ENCODE data around the gene TCAIM.

TCAIM gene

DNA sequence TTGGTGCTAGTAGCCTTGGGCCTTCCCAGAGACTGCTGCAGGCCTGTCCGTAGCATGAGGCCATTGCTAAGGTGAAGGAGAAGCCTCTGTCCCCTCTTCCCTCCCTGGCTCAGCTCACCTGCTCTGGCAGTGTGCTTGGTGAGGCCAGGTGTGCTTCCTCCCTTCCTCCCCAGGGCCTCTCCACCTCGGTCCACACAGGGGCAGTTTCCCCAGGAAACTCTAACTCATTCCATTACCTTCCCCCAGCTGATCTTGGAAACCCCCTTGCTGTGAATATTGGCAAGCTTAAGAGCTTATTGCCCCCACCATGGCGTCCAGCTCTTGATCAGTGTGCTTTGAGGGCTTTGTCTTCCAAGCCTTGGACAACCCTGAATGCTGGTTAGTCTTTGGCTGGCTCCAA is 86.2 kb downstream of the TCAIM start:
- no peak overlapping the region for H2AFZ ChIP-seq (ENCODE audit: low read depth)
- no peak overlapping the region for H3K9ac ChIP-seq
- H3K36me3 ChIP-seq (ENCODE audit: insufficient read depth): no peaks in the 10 kb centered on the region
- no peaks in the 10 kb centered on the region for H4K20me1 ChIP-seq (ENCODE audit: insufficient read depth)
- no peaks in the 10 kb centered on the region for H3K4me1 ChIP-seq (ENCODE audit: low read depth, poor library complexity, severe bottlenecking)
- H3K4me2 ChIP-seq: no peak overlapping the region
- TF ChIP-seq, protein P1, sequence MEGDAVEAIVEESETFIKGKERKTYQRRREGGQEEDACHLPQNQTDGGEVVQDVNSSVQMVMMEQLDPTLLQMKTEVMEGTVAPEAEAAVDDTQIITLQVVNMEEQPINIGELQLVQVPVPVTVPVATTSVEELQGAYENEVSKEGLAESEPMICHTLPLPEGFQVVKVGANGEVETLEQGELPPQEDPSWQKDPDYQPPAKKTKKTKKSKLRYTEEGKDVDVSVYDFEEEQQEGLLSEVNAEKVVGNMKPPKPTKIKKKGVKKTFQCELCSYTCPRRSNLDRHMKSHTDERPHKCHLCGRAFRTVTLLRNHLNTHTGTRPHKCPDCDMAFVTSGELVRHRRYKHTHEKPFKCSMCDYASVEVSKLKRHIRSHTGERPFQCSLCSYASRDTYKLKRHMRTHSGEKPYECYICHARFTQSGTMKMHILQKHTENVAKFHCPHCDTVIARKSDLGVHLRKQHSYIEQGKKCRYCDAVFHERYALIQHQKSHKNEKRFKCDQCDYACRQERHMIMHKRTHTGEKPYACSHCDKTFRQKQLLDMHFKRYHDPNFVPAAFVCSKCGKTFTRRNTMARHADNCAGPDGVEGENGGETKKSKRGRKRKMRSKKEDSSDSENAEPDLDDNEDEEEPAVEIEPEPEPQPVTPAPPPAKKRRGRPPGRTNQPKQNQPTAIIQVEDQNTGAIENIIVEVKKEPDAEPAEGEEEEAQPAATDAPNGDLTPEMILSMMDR (conservative IDR thresholded peaks at IDR 0.05; ENCODE audit: low read depth, low read length): no peak
- no peak overlapping the region for H3K4me3 ChIP-seq (IDR thresholded peaks at IDR 0.05; ENCODE audit: insufficient read depth, low read depth, low read length)
- H3K27ac ChIP-seq: no peak overlapping the region
- H3K79me2 ChIP-seq (ENCODE audit: insufficient read depth, low read depth): no peaks in the 10 kb centered on the region
- no peaks in the 10 kb centered on the region for H3K27me3 ChIP-seq (ENCODE audit: insufficient read depth, low read depth)

DNA sequence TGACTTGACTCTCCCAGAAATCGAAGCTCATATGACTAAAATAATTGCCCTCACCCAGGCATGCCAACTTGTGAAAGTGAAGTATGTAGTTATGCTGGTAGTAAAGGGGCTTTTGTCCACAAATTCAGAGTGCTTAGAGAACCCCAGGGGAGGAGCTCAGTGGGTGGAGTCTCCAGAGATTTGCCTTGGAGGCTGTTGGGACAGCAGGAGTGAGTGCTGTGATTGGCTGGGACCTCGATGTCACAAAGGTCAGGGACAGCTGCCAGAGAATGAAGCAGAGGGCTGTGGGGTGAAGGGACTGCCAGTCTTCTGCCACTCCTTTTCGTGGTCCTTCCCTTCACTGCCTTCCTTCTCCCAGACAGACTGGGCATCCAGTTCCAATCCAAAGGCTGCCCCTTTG is 89.1 kb downstream of the TCAIM start:
- no peaks in the 10 kb centered on the region for H3K27me3 ChIP-seq (ENCODE audit: insufficient read depth, low read depth)
- TF ChIP-seq, protein P1 (conservative IDR thresholded peaks at IDR 0.05; ENCODE audit: low read depth, low read length): no peak

DNA sequence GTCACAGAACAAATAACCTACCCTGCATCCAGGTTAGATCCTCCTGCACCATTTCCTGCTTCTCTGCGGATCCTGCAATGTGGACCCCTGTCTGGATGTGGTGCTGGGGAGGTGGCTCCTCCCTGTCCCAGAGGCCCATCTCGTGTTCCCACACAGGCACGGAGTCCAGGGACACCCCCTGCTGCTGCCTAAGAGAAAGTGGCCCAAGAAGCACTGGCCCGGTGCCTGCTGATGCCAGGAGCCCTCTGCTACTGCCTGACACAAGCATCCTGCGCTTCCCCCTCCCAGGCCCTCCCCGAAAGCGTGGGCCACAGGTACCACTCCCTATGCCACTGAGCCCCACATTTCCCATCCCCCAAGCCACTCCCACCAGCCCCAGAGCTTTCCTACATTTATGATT is 90.3 kb downstream of the TCAIM start:
- no peak overlapping the region for H3K9ac ChIP-seq
- H3K4me2 ChIP-seq: no peak overlapping the region
- no peaks in the 10 kb centered on the region for H3K36me3 ChIP-seq (ENCODE audit: insufficient read depth)
- no peak overlapping the region for H3K27ac ChIP-seq
- TF ChIP-seq, protein P1 (conservative IDR thresholded peaks at IDR 0.05; ENCODE audit: low read depth, low read length): no peak
- no peaks in the 10 kb centered on the region for H4K20me1 ChIP-seq (ENCODE audit: insufficient read depth)
- H3K27me3 ChIP-seq (ENCODE audit: insufficient read depth, low read depth): no peaks in the 10 kb centered on the region
- no peak overlapping the region for H2AFZ ChIP-seq (ENCODE audit: low read depth)
- no peak overlapping the region for H3K4me3 ChIP-seq (IDR thresholded peaks at IDR 0.05; ENCODE audit: insufficient read depth, low read depth, low read length)
- no peaks in the 10 kb centered on the region for H3K4me1 ChIP-seq (ENCODE audit: low read depth, poor library complexity, severe bottlenecking)
- H3K79me2 ChIP-seq (ENCODE audit: insufficient read depth, low read depth): no peaks in the 10 kb centered on the region

More for the DNA sequence above, 89.1 kb downstream of the TCAIM start:
- Histone ChIP-seq H3K4me3 (IDR thresholded peaks at IDR 0.05; ENCODE audit: insufficient read depth, low read depth, low read length) (no peak overlapping the region), H2AFZ (ENCODE audit: low read depth) (no peak overlapping the region), H3K79me2 (ENCODE audit: insufficient read depth, low read depth) (no peaks in the 10 kb centered on the region), H3K4me2 (no peak overlapping the region), H3K4me1 (ENCODE audit: low read depth, poor library complexity, severe bottlenecking) (no peaks in the 10 kb centered on the region), H3K36me3 (ENCODE audit: insufficient read depth) (no peaks in the 10 kb centered on the region), H4K20me1 (ENCODE audit: insufficient read depth) (no peaks in the 10 kb centered on the region), H3K27ac (no peak overlapping the region), H3K9ac (no peak overlapping the region)

DNA sequence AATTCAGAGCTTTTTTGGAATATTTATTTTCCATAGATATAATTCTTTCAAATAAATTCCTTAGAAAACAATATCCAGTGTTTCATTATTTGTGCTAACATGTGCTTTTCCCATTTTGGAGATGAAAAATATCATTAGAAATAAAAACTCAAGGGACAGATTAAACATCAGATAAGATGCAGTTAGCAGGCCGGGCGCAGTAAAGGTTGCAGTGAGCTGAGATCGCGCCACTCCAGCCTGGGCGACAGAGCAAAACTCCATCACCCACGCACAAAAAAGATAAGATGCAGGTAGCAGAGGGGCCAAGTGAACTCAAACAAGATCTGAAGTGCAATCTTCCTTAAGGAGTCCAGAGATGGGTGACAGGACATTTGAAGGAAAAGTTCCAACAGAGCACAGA is 90.9 kb downstream of the TCAIM start:
- Histone ChIP-seq H2AFZ (ENCODE audit: low read depth) (no peak overlapping the region), H3K9ac (no peak overlapping the region), H3K36me3 (ENCODE audit: insufficient read depth) (no peaks in the 10 kb centered on the region), H3K4me2 (no peak overlapping the region), H3K27ac (no peak overlapping the region), H3K4me1 (ENCODE audit: low read depth, poor library complexity, severe bottlenecking) (no peaks in the 10 kb centered on the region), H3K27me3 (ENCODE audit: insufficient read depth, low read depth) (no peaks in the 10 kb centered on the region), H3K79me2 (ENCODE audit: insufficient read depth, low read depth) (no peaks in the 10 kb centered on the region), H4K20me1 (ENCODE audit: insufficient read depth) (no peaks in the 10 kb centered on the region), H3K4me3 (IDR thresholded peaks at IDR 0.05; ENCODE audit: insufficient read depth, low read depth, low read length) (no peak overlapping the region)
- TF ChIP-seq, protein P1 (conservative IDR thresholded peaks at IDR 0.05; ENCODE audit: low read depth, low read length): no peak

Measured in KMS-11 (cell line).